Tibial nerve (tissue), 3 donors: ENCODE results near the gene FAM83C.

Experiments
- CTCF ChIP-seq, 5 experiments: fragments of 200-600 bp in 3 of 5; fragments of 450-650 bp in 2 of 5; sonication (generic) in 3 of 5; IDR thresholded peaks; one replicate each; pipeline ENCODE4 v1.5.1; 2016 to 2019; ENCODE audit warnings: antibody characterized with exemption in 5 of 5, mild to moderate bottlenecking in 3 of 5, moderate library complexity in 2 of 5
- POLR2A ChIP-seq, 2 donors: fragments of 450-650 bp; IDR thresholded peaks; one replicate each; pipeline ENCODE4 v1.6.1; 2017; ENCODE audit warnings: antibody characterized with exemption in 2 of 2, mild to moderate bottlenecking in 2 of 2, moderate library complexity in 2 of 2

- no peak for TF ChIP-seq CTCF (IDR thresholded peaks at IDR 0.05)
- TF ChIP-seq POLR2A (IDR thresholded peaks at IDR 0.05), result no peak
Observed at GRCh38 chr20:35328689-35329088, 36.5 kb upstream of the FAM83C start.
